Naive B cell (primary cell): ENCODE results near the gene DNASE1L2. TPM values are rescaled to one million over a fixed set of nuclear protein-coding genes. Genes with fewer than 3 reads are reported as not detected.
"Not testable (repeated sequence)": the region's sequence is repeated elsewhere in the genome, so short reads cannot be mapped to it uniquely, and the experiment has no call there.

ENCODE experiments used
- ATAC-seq, 2 donors: fragments of 150-1000 bp; cut with Tn5 transposase; 2 replicates each; pipeline ENCODE4 v1.10.0; 2021; ENCODE audit warnings: low read depth in 2 of 2, mild to moderate bottlenecking in 2 of 2, moderate library complexity in 2 of 2
- DNase-seq: peaks from one replicate; pipeline ENCODE4 v3.0.0; 2022
- H3K27ac Mint-ChIP-seq, 6 donors: one replicate each; pipeline ENCODE4 v1.8.0; 2020 to 2022; ENCODE audit warnings: mild to moderate bottlenecking in 6 of 6, mixed read lengths in 6 of 6, moderate library complexity in 5 of 6, inconsistent platforms in 2 of 6
- H3K27me3 Mint-ChIP-seq, 3 donors: one replicate each; pipeline ENCODE4 v1.8.0; 2021 to 2022; ENCODE audit warnings: mixed read lengths in 3 of 3, mild to moderate bottlenecking in 1 of 3
- H3K36me3 Mint-ChIP-seq, 2 donors: one replicate each; pipeline ENCODE4 v1.8.0; 2020 to 2022; ENCODE audit warnings: mixed read lengths in 2 of 2, inconsistent platforms in 1 of 2, mild to moderate bottlenecking in 1 of 2
- H3K4me1 Mint-ChIP-seq, 3 donors: one replicate each; pipeline ENCODE4 v1.8.0; 2020 to 2022; ENCODE audit warnings: mixed read lengths in 3 of 3, inconsistent platforms in 1 of 3, mild to moderate bottlenecking in 1 of 3, moderate library complexity in 1 of 3
- H3K4me3 Mint-ChIP-seq, 8 donors: one replicate each; pipeline ENCODE4 v1.8.0; 2020 to 2022; ENCODE audit warnings: mild to moderate bottlenecking in 8 of 8, mixed read lengths in 8 of 8, moderate library complexity in 8 of 8, inconsistent platforms in 2 of 8
- H3K9me3 Mint-ChIP-seq, 7 donors: one replicate each; pipeline ENCODE4 v1.8.0; 2020 to 2022; ENCODE audit warnings: mixed read lengths in 7 of 7, mild to moderate bottlenecking in 5 of 7, inconsistent platforms in 2 of 7, moderate library complexity in 1 of 7
- polyA plus RNA-seq, 6 donors: library from polyadenylated mRNA; unstranded; fragments of 300-500 nt; fragmentation: Illumina TruSeq; gene quantifications; one replicate each; pipeline ENCODE4 v1.2.3, GENCODE V29; 2021; ENCODE audit warnings: low read depth in 6 of 6

The DNASE1L2 gene
- polyA plus RNA-seq, 6 donors from 2014 or later: 0.30 TPM; not detected in 5

DNA sequence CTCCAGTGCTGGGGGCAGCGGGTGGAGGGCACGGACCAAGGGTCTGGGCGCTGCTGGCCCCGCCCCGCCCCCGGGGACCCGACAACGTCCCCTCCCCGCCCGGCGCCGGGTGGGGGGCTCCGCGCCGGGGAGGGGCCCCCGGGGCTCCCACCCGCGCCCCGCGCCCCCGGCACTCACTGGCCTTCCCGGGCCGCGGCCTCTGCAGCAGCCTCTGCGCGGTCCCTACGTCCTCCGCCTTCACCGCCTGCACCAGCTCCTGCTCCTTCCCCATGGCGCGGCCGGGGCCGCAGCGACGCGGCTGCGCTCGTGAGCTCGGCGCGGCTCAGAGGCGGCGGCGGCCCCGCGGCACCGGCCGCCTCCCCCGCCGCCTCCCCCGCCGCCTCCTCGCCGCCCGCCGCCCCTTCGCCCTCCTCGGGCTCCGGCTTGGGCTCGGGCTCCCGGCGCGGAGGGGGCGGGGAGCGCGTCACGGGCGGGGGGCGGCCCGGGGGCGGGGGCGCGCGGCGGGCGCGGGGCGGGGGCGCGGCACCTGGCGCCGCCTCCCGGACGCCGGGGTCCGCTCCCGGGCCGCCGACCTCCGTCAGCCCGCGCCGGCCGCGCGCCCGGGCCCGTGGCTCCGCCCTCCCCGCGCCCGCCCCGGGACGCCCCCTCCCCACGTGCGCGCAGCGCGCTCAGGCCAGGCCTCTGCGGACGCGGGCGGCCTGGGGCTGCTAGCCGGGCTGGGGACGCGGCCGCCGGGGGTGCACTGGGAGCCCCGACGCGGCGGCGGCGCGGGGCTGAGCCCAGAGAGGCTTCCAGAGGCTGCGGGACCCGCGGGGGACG is 39.9 kb upstream of the DNASE1L2 start, which contains the start of gene CASKIN1:
Gene CASKIN1, minus strand, starts transcription at position 444 of the 819 bp plus-strand sequence. Its CDS starts 173 bp downstream, at position 271.
- H3K36me3 Mint-ChIP-seq: no peaks in the 10 kb centered on the region
- no peak within 1 kb of the TSS for H3K27ac Mint-ChIP-seq
- peaks cover 6 to 9% (median 9%) of the 10 kb centered on the region in 3 donors for H3K4me1 Mint-ChIP-seq
- peaks cover 23 to 73% (median 54%) of the 10 kb centered on the region in 3 donors for H3K27me3 Mint-ChIP-seq
- DNase-seq: no peak
- peak; percentile 43 to 56 for ATAC-seq
- H3K4me3 Mint-ChIP-seq: peak within 1 kb of the TSS; percentile 56 to 84 (median 70)
- peaks cover 0 to 1% (median 0%) of the 10 kb centered on the region in 7 donors for H3K9me3 Mint-ChIP-seq

- no peaks in the 10 kb centered on the region for H3K36me3 Mint-ChIP-seq
- peak overlapping the region; percentile 56 to 84 (median 70) for H3K4me3 Mint-ChIP-seq
Observed at GRCh38 chr16:2196981-2197511, 39.2 kb upstream of the DNASE1L2 start.

DNA sequence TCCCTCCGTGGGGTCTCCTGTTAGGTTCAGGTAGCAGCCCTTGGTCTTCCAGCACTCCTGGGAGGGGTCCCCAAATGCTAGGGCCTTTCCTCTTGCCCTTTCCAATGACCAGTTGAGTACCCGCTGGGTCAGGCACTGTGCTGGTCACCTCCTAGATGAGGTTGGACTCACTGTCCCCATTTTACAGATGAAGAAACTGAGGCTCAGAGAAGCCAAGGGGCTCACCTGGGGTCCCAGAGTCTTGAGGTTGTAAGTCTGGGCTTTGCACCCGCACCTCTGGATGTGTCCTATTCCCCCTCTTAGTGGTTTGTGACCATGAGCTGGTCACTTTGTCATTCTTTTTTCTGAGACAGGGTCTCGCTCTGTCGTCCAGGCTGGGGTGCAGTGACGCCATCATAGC is 38.5 kb upstream of the DNASE1L2 start:
- H3K9me3 Mint-ChIP-seq: peaks cover 0 to 1% (median 0%) of the 10 kb centered on the region in 7 donors
- H3K27ac Mint-ChIP-seq: peak overlapping the region in 1 of 6 donors; percentile 13

More at GRCh38 chr16:2196981-2197511, 39.2 kb upstream of the DNASE1L2 start:
- Mint-ChIP-seq H3K4me1 (peaks cover 6 to 9% (median 9%) of the 10 kb centered on the region in 3 donors), H3K9me3 (peaks cover 0 to 1% (median 0%) of the 10 kb centered on the region in 7 donors), H3K27me3 (peaks cover 23 to 73% (median 49%) of the 10 kb centered on the region in 3 donors), H3K27ac (no peak overlapping the region)
- DNase-seq: no peak
- ATAC-seq: no peak

GRCh38 chr16:2198283-2198682 is 38.0 kb upstream of the DNASE1L2 start:
- peaks cover 23 to 62% (median 40%) of the 10 kb centered on the region in 3 donors for H3K27me3 Mint-ChIP-seq
- no peak for ATAC-seq
- H3K4me3 Mint-ChIP-seq: peak overlapping the region in 7 of 8 donors; percentile 10 to 82 (median 68)
- H3K36me3 Mint-ChIP-seq: no peaks in the 10 kb centered on the region
- peaks cover 0 to 1% (median 0%) of the 10 kb centered on the region in 7 donors for H3K9me3 Mint-ChIP-seq
- H3K27ac Mint-ChIP-seq: no peak overlapping the region
- H3K4me1 Mint-ChIP-seq: peaks cover 8 to 9% (median 9%) of the 10 kb centered on the region in 3 donors
- DNase-seq: no peak

More for the DNA sequence above, 38.5 kb upstream of the DNASE1L2 start:
- H3K36me3 Mint-ChIP-seq: no peaks in the 10 kb centered on the region
- ATAC-seq: no peak
- H3K4me3 Mint-ChIP-seq: peak overlapping the region; percentile 20 to 82 (median 70)
- no peak for DNase-seq
- H3K27me3 Mint-ChIP-seq: peaks cover 23 to 68% (median 41%) of the 10 kb centered on the region in 3 donors
- peaks cover 6 to 9% (median 9%) of the 10 kb centered on the region in 3 donors for H3K4me1 Mint-ChIP-seq

DNA sequence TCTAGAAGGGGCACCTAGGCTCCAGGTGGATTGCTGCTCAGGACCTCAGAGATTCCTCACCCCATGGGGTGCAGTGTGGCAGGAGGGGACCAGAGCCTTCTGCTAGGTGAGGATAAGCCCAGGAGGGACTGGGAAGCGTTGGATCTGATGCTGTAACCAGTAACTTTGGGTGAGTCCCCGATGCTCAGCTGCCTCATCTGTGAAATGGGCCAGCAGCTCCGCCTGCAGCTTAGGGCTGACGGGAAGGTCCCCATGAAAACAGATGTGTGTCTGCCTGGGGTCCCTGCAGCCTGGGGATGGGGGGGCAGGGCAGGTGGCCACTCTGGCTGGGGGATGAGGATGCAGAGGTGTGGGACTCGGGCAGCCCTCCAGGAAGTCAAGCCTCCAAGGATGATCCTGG is 37.1 kb upstream of the DNASE1L2 start:
- peaks cover 0 to 1% (median 0%) of the 10 kb centered on the region in 7 donors for H3K9me3 Mint-ChIP-seq
- peaks cover 23 to 54% (median 40%) of the 10 kb centered on the region in 3 donors for H3K27me3 Mint-ChIP-seq
- no peak overlapping the region for H3K27ac Mint-ChIP-seq
- peaks cover 9 to 13% (median 12%) of the 10 kb centered on the region in 3 donors for H3K4me1 Mint-ChIP-seq
- H3K4me3 Mint-ChIP-seq: peak overlapping the region in 1 of 8 donors; percentile 28
- DNase-seq (no peak), ATAC-seq (no peak)
- no peaks in the 10 kb centered on the region for H3K36me3 Mint-ChIP-seq

- peaks cover 11 to 18% (median 16%) of the 10 kb centered on the region in 3 donors for H3K4me1 Mint-ChIP-seq
- H3K36me3 Mint-ChIP-seq: no peaks in the 10 kb centered on the region
Observed at GRCh38 chr16:2199621-2200139, 36.6 kb upstream of the DNASE1L2 start.

GRCh38 chr16:2200313-2200712 is 35.9 kb upstream of the DNASE1L2 start:
- Mint-ChIP-seq H3K4me1 (peaks cover 8 to 14% (median 12%) of the 10 kb centered on the region in 3 donors), H3K9me3 (peaks cover 0 to 1% (median 0%) of the 10 kb centered on the region in 7 donors), H3K27me3 (peaks cover 17 to 43% (median 32%) of the 10 kb centered on the region in 3 donors), H3K36me3 (no peaks in the 10 kb centered on the region), H3K27ac (no peak overlapping the region), H3K4me3 (no peak overlapping the region)
- DNase-seq (no peak), ATAC-seq (no peak)

More at GRCh38 chr16:2199621-2200139, 36.6 kb upstream of the DNASE1L2 start:
- ATAC-seq (no peak), DNase-seq (no peak)
- Mint-ChIP-seq H3K9me3 (peaks cover 0 to 1% (median 0%) of the 10 kb centered on the region in 7 donors), H3K27ac (no peak overlapping the region), H3K4me3 (peak overlapping the region in 1 of 8 donors; percentile 49), H3K27me3 (peaks cover 22 to 50% (median 39%) of the 10 kb centered on the region in 3 donors)

DNA sequence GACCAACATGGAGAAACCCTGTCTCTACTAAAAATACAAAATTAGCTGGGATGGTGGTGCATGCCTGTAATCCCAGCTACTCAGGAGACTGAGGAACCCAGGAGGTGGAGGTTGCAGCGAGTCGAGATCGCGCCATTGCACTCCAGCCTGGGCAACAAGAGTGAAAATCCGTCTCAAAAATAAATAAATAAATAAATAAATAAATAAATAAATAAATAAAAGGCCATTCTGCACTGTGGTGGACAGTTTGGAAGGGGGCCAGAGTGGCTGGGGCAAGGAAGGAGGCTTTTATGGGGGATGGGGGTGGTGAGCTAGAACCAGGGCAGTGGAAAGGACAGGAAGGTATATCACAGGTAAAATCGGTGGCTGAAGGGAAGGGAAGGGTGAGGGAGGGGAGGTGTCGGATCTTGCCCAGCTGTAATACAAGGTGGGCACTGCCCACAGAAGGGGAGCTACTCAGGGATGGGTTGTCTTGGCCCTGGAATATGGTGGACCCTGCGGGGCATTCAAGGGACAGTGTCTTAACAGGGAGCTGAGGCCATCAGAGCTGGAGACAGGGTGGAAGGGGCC is 33.0 kb upstream of the DNASE1L2 start:
- H3K27ac Mint-ChIP-seq: peak overlapping the region in 1 of 6 donors; percentile 41
- peaks cover 7 to 28% (median 21%) of the 10 kb centered on the region in 3 donors for H3K27me3 Mint-ChIP-seq
- peak overlapping the region in 7 of 8 donors; percentile 52 to 88 (median 68) for H3K4me3 Mint-ChIP-seq
- not testable (repeated sequence) for ATAC-seq, H3K36me3 Mint-ChIP-seq, H3K9me3 Mint-ChIP-seq, DNase-seq
- H3K4me1 Mint-ChIP-seq: peaks cover 17 to 31% (median 20%) of the 10 kb centered on the region in 3 donors

GRCh38 chr16:2204416-2205103 is 31.7 kb upstream of the DNASE1L2 start:
- H3K9me3 Mint-ChIP-seq: peaks cover 0 to 1% (median 0%) of the 10 kb centered on the region in 7 donors
- peaks cover 0 to 18% (median 11%) of the 10 kb centered on the region in 3 donors for H3K27me3 Mint-ChIP-seq
- ATAC-seq (no peak), DNase-seq (no peak)
- H3K4me1 Mint-ChIP-seq: peaks cover 17 to 32% (median 20%) of the 10 kb centered on the region in 3 donors
- peaks cover 0 to 9% of the 10 kb centered on the region in 2 donors for H3K36me3 Mint-ChIP-seq
- peak overlapping the region in 5 of 6 donors; percentile 44 to 88 (median 78) for H3K27ac Mint-ChIP-seq
- H3K4me3 Mint-ChIP-seq: peak overlapping the region; percentile 68 to 89 (median 82)

DNA sequence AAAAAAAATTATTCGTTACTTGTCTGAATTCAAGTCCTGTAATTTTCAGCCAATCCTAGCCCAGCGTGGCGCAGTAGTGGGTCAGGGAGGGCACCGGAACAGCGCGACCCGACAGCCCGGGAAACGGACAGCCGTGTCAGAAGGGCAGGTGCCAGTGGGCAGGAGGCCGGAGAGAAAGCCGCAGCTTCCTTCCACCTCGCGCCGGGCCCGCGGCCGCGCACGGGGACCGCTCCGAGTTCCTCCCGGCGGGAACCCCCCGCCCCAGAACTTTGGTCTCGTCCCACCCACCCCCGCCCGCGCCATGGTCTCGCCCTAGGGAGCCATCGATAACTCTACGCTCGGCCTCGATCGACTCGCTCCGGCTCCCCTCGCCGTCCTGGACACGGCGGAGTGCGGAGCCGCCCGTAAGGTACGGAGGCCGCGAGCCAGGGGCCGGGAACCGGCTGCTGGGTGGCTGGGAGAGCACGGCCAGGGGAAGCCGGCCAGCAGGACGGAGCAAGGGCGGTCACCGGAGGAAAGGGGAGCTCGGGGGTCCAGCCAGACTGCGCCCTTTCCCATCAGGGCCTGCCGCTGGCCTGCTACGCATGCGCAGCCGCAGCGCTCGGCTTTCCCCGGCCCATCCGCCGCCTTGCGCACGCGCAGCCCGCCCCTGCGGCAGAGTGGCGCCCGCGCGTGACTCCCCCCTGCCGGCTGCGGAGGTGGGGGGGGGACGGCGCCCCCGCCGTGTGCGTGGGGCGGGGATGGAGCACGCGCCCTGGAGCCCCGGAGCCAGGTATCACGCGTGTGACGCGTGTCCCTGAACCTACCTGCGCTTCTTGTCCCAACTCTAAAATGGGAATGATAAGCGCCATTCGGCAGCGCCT is 30.9 kb upstream of the DNASE1L2 start, which contains the start of gene MLST8:
Gene MLST8, plus strand, starts transcription at position 351 of the 863 bp plus-strand sequence. CDS start 632 bp downstream, outside the sequence.
- peaks cover 0 to under 1% (median 0%) of the 10 kb centered on the region in 7 donors for H3K9me3 Mint-ChIP-seq
- peaks cover 0 to 9% of the 10 kb centered on the region in 2 donors for H3K36me3 Mint-ChIP-seq
- H3K4me1 Mint-ChIP-seq: peaks cover 17 to 32% (median 20%) of the 10 kb centered on the region in 3 donors
- DNase-seq: peak; percentile 97
- H3K4me3 Mint-ChIP-seq: peak within 1 kb of the TSS; percentile 68 to 93 (median 87)
- peak within 1 kb of the TSS; percentile 75 to 97 (median 90) for H3K27ac Mint-ChIP-seq
- peak; percentile 78 to 83 for ATAC-seq
- peaks cover 0 to 10% (median 4%) of the 10 kb centered on the region in 3 donors for H3K27me3 Mint-ChIP-seq

DNA sequence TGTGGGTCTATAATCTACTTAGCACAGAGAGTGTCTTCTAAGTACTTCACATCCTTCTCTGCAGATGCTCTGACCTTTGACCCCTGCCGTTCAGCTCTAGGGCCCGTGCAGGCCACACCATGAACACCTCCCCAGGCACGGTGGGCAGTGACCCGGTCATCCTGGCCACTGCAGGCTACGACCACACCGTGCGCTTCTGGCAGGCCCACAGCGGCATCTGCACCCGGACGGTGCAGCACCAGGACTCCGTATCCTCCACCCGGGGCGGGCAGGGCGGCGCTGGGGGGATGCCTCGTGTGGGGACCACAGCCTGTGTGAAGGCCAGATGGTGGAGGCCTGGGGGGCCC is 30.3 kb upstream of the DNASE1L2 start:
- peaks cover 0 to 9% of the 10 kb centered on the region in 2 donors for H3K36me3 Mint-ChIP-seq
- peaks cover 17 to 32% (median 20%) of the 10 kb centered on the region in 3 donors for H3K4me1 Mint-ChIP-seq
- ATAC-seq: no peak
- no peaks in the 10 kb centered on the region for H3K9me3 Mint-ChIP-seq
- H3K27me3 Mint-ChIP-seq: peaks cover 0 to 8% (median 0%) of the 10 kb centered on the region in 3 donors
- H3K4me3 Mint-ChIP-seq: peak overlapping the region; percentile 68 to 88 (median 80)
- H3K27ac Mint-ChIP-seq: peak overlapping the region in 4 of 6 donors; percentile 76 to 96 (median 85)
- no peak for DNase-seq
